GM06990 (cell line): ENCODE data around the gene SLC16A2.

Source experiments
- DNase-seq: peaks from one replicate; pipeline ENCODE4 v3.0.0-alpha.2; 2011; ENCODE audit not compliant: insufficient read length; ENCODE audit errors: extremely low read depth
- H3K27me3 ChIP-seq: replicated peaks from 2 replicates; pipeline ENCODE4 v1.6.0; 2011; ENCODE audit warnings: low read length; ENCODE audit not compliant: control insufficient read depth, insufficient read depth
- H3K36me3 ChIP-seq: 2 replicates; pipeline ENCODE4 v1.5.1; 2011; ENCODE audit warnings: low read length; ENCODE audit not compliant: control insufficient read depth, insufficient read depth
- H3K4me3 ChIP-seq: replicated peaks from 2 replicates; pipeline ENCODE4 v1.5.1; 2011; ENCODE audit warnings: low read depth, mild to moderate bottlenecking, control low read depth, low read length
- CTCF ChIP-seq: IDR thresholded peaks from 2 replicates; pipeline ENCODE4 v1.5.1; 2011; ENCODE audit warnings: low read length, control low read depth, mild to moderate bottlenecking, inconsistent platforms; ENCODE audit not compliant: insufficient read depth, poor library complexity, severe bottlenecking

SLC16A2 gene

GRCh38 chrX:74523224-74523623 lies 101.9 kb downstream of the SLC16A2 start:
- no peak for TF ChIP-seq CTCF
- no peak for DNase-seq
- Histone ChIP-seq H3K36me3 (no peaks in the 10 kb centered on the region), H3K4me3 (no peak overlapping the region), H3K27me3 (no peaks in the 10 kb centered on the region)

- Histone ChIP-seq H3K4me3 (no peak overlapping the region), H3K36me3 (no peaks in the 10 kb centered on the region), H3K27me3 (no peaks in the 10 kb centered on the region)
- no peak for TF ChIP-seq CTCF
- DNase-seq: no peak
Observed at GRCh38 chrX:74523870-74524735, 102.8 kb downstream of the SLC16A2 start.

GRCh38 chrX:74525116-74525515 lies 103.8 kb downstream of the SLC16A2 start:
- DNase-seq: no peak
- H3K36me3 ChIP-seq: no peaks in the 10 kb centered on the region
- no peaks in the 10 kb centered on the region for H3K27me3 ChIP-seq
- H3K4me3 ChIP-seq: no peak overlapping the region
- no peak for TF ChIP-seq CTCF

GRCh38 chrX:74526764-74527163 lies 105.5 kb downstream of the SLC16A2 start:
- Histone ChIP-seq H3K27me3 (no peaks in the 10 kb centered on the region), H3K4me3 (no peak overlapping the region), H3K36me3 (no peaks in the 10 kb centered on the region)
- no peak for TF ChIP-seq CTCF
- DNase-seq: no peak

- no peaks in the 10 kb centered on the region for H3K27me3 ChIP-seq
- TF ChIP-seq CTCF: no peak
- H3K4me3 ChIP-seq: no peak overlapping the region
Observed at GRCh38 chrX:74527350-74527749, 106.1 kb downstream of the SLC16A2 start.

GRCh38 chrX:74529311-74529710 lies 108.0 kb downstream of the SLC16A2 start:
- TF ChIP-seq CTCF: no peak
- Histone ChIP-seq H3K36me3 (no peaks in the 10 kb centered on the region), H3K4me3 (no peak overlapping the region), H3K27me3 (no peaks in the 10 kb centered on the region)
- DNase-seq: no peak

More at GRCh38 chrX:74527350-74527749, 106.1 kb downstream of the SLC16A2 start:
- DNase-seq: no peak
- no peaks in the 10 kb centered on the region for H3K36me3 ChIP-seq
